ENCODE data around the gene GPX4. TPM values are rescaled to one million over a fixed set of nuclear protein-coding genes. Genes with fewer than 3 reads are reported as not detected.

The GPX4 gene
- total and polyA plus RNA-seq, 2 experiments from 2014 or later = 351 to 573 TPM

GRCh38 chr19:1067341-1067957 lies 36.3 kb upstream of the GPX4 start:
- Histone ChIP-seq H3K9me2 (ENCODE audit: insufficient read depth) (no peaks in the 10 kb centered on the region), H2AFZ (peak overlapping the region; percentile 59; the same call in 1 of the 2 replicates), H3K27ac (ENCODE audit: low read depth) (no peak overlapping the region), H4K20me1 (replicated peaks; ENCODE audit: insufficient read depth) (0 out of 2 replicates have a peak, but pooled peaks cover 3% of the 10 kb centered on the region), H3K4me1 (ENCODE audit: insufficient read depth) (peaks cover 8% of the 10 kb centered on the region; the same call in 1 of the 2 replicates), H3K4me3 (peak overlapping the region; percentile 64), H3K4me2 (peak overlapping the region; percentile 85), H3K79me2 (replicated peaks; ENCODE audit: insufficient read depth) (0 out of 2 replicates have a peak, but pooled peaks cover 4% of the 10 kb centered on the region), H3K36me3 (ENCODE audit: insufficient read depth) (no peaks in the 10 kb centered on the region), H3F3A (replicated peaks; ENCODE audit: low read depth) (peaks cover 26% of the 10 kb centered on the region), H3K27me3 (ENCODE audit: insufficient read depth) (peaks cover 19% of the 10 kb centered on the region)
- peaks cover 5% of the 10 kb centered on the region; the same call in 2 of the 3 replicates for H3K9me3 Mint-ChIP-seq
- DNase-seq (ENCODE audit: low spot score) = no peak
- ATAC-seq = no peak
- H3K27me3 Mint-ChIP-seq (ENCODE audit: insufficient read depth, low read depth, poor library complexity) = peaks cover 30% of the 10 kb centered on the region
- peak overlapping the region; percentile 64 for H3K4me3 Mint-ChIP-seq
- TF ChIP-seq EZH2phosphoT487 (IDR thresholded peaks at IDR 0.05; ENCODE audit: unreplicated experiment) = no peak
- TF ChIP-seq, protein P1, sequence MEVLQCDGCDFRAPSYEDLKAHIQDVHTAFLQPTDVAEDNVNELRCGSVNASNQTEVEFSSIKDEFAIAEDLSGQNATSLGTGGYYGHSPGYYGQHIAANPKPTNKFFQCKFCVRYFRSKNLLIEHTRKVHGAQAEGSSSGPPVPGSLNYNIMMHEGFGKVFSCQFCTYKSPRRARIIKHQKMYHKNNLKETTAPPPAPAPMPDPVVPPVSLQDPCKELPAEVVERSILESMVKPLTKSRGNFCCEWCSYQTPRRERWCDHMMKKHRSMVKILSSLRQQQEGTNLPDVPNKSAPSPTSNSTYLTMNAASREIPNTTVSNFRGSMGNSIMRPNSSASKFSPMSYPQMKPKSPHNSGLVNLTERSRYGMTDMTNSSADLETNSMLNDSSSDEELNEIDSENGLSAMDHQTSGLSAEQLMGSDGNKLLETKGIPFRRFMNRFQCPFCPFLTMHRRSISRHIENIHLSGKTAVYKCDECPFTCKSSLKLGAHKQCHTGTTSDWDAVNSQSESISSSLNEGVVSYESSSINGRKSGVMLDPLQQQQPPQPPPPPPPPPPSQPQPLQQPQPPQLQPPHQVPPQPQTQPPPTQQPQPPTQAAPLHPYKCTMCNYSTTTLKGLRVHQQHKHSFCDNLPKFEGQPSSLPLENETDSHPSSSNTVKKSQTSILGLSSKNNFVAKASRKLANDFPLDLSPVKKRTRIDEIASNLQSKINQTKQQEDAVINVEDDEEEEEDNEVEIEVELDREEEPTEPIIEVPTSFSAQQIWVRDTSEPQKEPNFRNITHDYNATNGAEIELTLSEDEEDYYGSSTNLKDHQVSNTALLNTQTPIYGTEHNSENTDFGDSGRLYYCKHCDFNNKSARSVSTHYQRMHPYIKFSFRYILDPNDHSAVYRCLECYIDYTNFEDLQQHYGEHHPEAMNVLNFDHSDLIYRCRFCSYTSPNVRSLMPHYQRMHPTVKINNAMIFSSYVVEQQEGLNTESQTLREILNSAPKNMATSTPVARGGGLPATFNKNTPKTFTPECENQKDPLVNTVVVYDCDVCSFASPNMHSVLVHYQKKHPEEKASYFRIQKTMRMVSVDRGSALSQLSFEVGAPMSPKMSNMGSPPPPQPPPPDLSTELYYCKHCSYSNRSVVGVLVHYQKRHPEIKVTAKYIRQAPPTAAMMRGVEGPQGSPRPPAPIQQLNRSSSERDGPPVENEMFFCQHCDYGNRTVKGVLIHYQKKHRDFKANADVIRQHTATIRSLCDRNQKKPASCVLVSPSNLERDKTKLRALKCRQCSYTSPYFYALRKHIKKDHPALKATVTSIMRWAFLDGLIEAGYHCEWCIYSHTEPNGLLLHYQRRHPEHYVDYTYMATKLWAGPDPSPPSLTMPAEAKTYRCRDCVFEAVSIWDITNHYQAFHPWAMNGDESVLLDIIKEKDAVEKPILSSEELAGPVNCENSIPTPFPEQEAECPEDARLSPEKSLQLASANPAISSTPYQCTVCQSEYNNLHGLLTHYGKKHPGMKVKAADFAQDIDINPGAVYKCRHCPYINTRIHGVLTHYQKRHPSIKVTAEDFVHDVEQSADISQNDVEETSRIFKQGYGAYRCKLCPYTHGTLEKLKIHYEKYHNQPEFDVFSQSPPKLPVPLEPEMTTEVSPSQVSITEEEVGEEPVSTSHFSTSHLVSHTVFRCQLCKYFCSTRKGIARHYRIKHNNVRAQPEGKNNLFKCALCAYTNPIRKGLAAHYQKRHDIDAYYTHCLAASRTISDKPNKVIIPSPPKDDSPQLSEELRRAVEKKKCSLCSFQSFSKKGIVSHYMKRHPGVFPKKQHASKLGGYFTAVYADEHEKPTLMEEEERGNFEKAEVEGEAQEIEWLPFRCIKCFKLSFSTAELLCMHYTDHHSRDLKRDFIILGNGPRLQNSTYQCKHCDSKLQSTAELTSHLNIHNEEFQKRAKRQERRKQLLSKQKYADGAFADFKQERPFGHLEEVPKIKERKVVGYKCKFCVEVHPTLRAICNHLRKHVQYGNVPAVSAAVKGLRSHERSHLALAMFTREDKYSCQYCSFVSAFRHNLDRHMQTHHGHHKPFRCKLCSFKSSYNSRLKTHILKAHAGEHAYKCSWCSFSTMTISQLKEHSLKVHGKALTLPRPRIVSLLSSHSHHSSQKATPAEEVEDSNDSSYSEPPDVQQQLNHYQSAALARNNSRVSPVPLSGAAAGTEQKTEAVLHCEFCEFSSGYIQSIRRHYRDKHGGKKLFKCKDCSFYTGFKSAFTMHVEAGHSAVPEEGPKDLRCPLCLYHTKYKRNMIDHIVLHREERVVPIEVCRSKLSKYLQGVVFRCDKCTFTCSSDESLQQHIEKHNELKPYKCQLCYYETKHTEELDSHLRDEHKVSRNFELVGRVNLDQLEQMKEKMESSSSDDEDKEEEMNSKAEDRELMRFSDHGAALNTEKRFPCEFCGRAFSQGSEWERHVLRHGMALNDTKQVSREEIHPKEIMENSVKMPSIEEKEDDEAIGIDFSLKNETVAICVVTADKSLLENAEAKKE (CRISPR knock-in tag; IDR thresholded peaks at IDR 0.05) = no peak
- no peak for TF ChIP-seq JUNB (IDR thresholded peaks at IDR 0.05; ENCODE audit: unreplicated experiment)
- no peak for TF ChIP-seq REST (IDR thresholded peaks at IDR 0.05; ENCODE audit: unreplicated experiment)
- no peak for TF ChIP-seq ZNF331 (CRISPR knock-in tag; IDR thresholded peaks at IDR 0.05; ENCODE audit: low read depth)
- no peak for TF ChIP-seq STAT1 (IDR thresholded peaks at IDR 0.05; ENCODE audit: unreplicated experiment)
- TF ChIP-seq POLR2AphosphoS5 (IDR thresholded peaks at IDR 0.05; ENCODE audit: low read depth) = no peak
- TF ChIP-seq NANOG (IDR thresholded peaks at IDR 0.05; ENCODE audit: borderline replicate concordance) = no peak
- no peak for TF ChIP-seq CREB1 (CRISPR knock-in tag; IDR thresholded peaks at IDR 0.05; ENCODE audit: low read depth)
- no peak for TF ChIP-seq ETS1 (IDR thresholded peaks at IDR 0.05)
- no peak for TF ChIP-seq ZNF114 (CRISPR knock-in tag; IDR thresholded peaks at IDR 0.05)
- no peak for TF ChIP-seq EZH2 (IDR thresholded peaks at IDR 0.05; ENCODE audit: low read depth, unreplicated experiment)
- no peak for TF ChIP-seq CTCF (conservative IDR thresholded peaks at IDR 0.05; ENCODE audit: low read depth in 2 of 2)
- peaks cover 25% of the 10 kb centered on the region for H3K4me1 Mint-ChIP-seq
- H3K36me3 Mint-ChIP-seq (ENCODE audit: low read depth) = peaks cover 5% of the 10 kb centered on the region; the same call in 1 of the 3 replicates
- no peak overlapping the region for H3K27ac Mint-ChIP-seq
